ENCODE data around the gene PKP4.

PKP4 gene

DNA sequence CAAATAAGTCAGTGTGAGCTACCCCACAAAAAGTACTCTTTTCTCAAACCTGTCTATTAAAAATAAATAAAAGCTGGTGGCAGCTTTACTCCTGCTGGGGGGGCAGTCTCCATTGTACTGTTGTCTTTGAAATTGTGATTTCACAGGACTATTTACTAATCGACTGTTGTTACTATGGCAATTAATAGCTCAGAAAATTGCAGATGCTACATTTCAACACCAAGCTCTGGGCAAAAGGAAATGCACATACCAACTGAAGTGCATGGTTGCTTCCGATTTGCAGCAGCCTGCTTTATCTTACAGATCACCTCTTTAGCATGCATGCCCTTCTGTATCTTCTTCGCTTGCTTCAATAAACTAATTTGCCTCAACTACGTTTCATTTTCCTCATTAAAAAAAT, 220.8 kb downstream of the PKP4 start:
- H3K27ac ChIP-seq = no peak overlapping the region
- TF ChIP-seq ZFX (IDR thresholded peaks at IDR 0.05) (no peak), CTCF (conservative IDR thresholded peaks at IDR 0.05) (no peak)

GRCh38 chr2:158681816-158682215, 225.1 kb downstream of the PKP4 start:
- no peak overlapping the region for H3K27ac ChIP-seq
- no peak for TF ChIP-seq CTCF (conservative IDR thresholded peaks at IDR 0.05)
- TF ChIP-seq ZFX (IDR thresholded peaks at IDR 0.05) = no peak

DNA sequence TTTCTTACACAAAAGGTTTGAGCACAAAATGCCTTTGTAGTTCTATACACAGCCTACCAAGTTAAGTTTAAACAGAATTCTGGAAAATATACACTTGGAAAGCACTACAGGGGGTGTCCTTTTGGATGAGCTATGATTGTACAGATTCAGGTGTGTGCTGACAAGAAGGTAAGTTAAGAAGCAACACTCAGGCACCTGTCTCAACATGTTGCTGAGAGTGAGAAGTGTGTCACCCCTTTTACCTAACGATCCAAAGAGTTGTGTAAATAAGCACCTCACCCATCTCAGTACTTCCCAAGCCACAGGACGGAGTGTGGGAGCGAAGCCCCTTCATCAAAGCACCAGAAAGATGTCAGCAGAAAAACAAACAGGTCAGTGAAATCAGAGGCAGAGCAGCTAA, 228.9 kb downstream of the PKP4 start:
- H3K27ac ChIP-seq = no peak overlapping the region
- TF ChIP-seq CTCF (conservative IDR thresholded peaks at IDR 0.05) (no peak), ZFX (IDR thresholded peaks at IDR 0.05) (no peak)

DNA sequence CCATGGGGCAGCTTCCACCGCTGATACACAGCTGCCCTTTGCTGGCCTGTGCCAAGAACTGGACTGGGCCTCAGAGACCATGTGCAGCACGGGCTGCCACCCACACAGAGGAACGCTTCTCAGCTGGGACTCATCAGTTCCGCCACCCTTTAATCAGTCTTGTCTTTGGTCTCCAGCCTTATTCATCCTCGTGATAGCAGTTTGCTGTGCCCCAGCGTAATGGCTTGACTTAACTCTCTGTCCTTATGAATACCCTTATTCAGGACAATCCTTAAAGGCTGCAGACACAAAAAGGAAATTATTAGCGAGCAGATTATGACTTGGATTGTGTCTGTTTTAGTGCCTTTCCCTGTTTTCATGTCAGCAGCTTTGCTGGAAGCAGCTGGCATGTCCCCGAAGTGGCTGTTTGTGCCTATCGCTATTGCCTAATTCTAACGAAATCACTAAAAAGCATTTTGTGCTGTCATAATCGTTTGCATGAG, 229.5 kb downstream of the PKP4 start:
- TF ChIP-seq ZFX (IDR thresholded peaks at IDR 0.05) = no peak
- TF ChIP-seq CTCF (conservative IDR thresholded peaks at IDR 0.05) = no peak

DNA sequence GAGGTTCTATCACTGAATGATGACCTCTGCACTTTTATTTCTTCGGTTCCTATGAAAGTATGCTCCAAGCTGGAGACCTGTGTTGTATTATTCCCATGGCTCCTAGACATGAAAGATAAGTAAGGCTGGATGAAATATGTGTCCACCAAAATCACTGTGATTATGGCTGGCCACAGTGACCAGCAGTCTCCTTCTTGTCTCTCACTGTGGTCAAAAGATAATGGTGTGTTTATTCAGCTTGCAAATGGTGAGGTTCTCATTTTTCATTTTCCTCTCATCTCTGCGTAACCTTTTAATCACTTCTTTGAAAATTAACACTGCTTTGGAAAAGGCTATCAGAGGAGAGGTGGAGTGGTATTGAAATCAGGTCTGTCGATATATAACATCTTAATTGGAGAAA, 230.6 kb downstream of the PKP4 start:
- TF ChIP-seq CTCF (conservative IDR thresholded peaks at IDR 0.05) (no peak), ZFX (IDR thresholded peaks at IDR 0.05) (no peak)
- no peak overlapping the region for H3K27ac ChIP-seq

More for the DNA sequence above, 229.5 kb downstream of the PKP4 start:
- no peak overlapping the region for H3K27ac ChIP-seq

- TF ChIP-seq ZFX (IDR thresholded peaks at IDR 0.05) = no peak
- TF ChIP-seq CTCF (conservative IDR thresholded peaks at IDR 0.05) = no peak
- H3K27ac ChIP-seq = no peak overlapping the region
These were observed 232.0 kb downstream of the PKP4 start for GRCh38 chr2:158688721-158689120.

- TF ChIP-seq CTCF (conservative IDR thresholded peaks at IDR 0.05) (no peak), ZFX (IDR thresholded peaks at IDR 0.05) (no peak)
- H3K27ac ChIP-seq = no peak overlapping the region
These were observed 232.6 kb downstream of the PKP4 start for GRCh38 chr2:158689391-158689790.
